ENCODE data around the gene P3R3URF.
A peak's percentile ranks its signal among the peaks of the same experiment; 100 is the strongest.
"Not testable (repeated sequence)": the region's sequence is repeated elsewhere in the genome, so short reads cannot be mapped to it uniquely, and the experiment has no call there.

P3R3URF gene

GRCh38 chr1:46176211-46176865 is at the start of gene P3R3URF:
P3R3URF (minus strand) TSS chr1:46176488; CDS start chr1:46176471, 17 bp downstream.
- TF ChIP-seq CTCF (IDR thresholded peaks at IDR 0.05; ENCODE audit: insufficient read depth, low read length, missing control alignments): no peak
- CTCF ChIA-PET: interaction anchor here (1.0 to 25.6 kb wide), 2 partner anchors 9 to 143 kb away, joined by 3 to 631 read pairs; no protein-coding TSS in a partner anchor
- POLR2A ChIA-PET: no interaction called here
- no peak for DNase-seq (ENCODE audit: low read depth, low spot score)
- H3K4me3 ChIP-seq (ENCODE audit: low read depth, low read length): no peak within 1 kb of the TSS

GRCh38 chr1:46224966-46225365 is 48.7 kb upstream of the P3R3URF start:
- no peak overlapping the region for H3K4me3 ChIP-seq (ENCODE audit: low read depth, low read length)
- TF ChIP-seq CTCF (IDR thresholded peaks at IDR 0.05; ENCODE audit: insufficient read depth, low read length, missing control alignments): no peak
- CTCF ChIA-PET: interaction anchor here (0.7 to 7.4 kb wide), 15 partner anchors 8 to 582 kb away, joined by 3 to 218 read pairs (median 9); partner anchors contain the start of genes LURAP1, NSUN4, POMGNT1 and RAD54L
- POLR2A ChIA-PET: no interaction called here
- DNase-seq (ENCODE audit: low read depth, low spot score): no peak

- DNase-seq (ENCODE audit: low read depth, low spot score): peak; percentile 69
- POLR2A ChIA-PET: interaction anchor here (1.2 to 1.5 kb wide), 2 partner anchors 91 to 187 kb away, joined by 3 read pairs; partner anchors contain the start of gene PIK3R3
- H3K4me3 ChIP-seq (ENCODE audit: low read depth, low read length): no peak overlapping the region
- TF ChIP-seq CTCF (IDR thresholded peaks at IDR 0.05; ENCODE audit: insufficient read depth, low read length, missing control alignments): peak; percentile 87
- CTCF ChIA-PET: interaction anchor here (0.6 to 7.4 kb wide), 42 partner anchors 10 to 655 kb away, joined by 3 to 218 read pairs (median 4); partner anchors contain the start of genes LURAP1, NSUN4, PIK3R3 and POMGNT1
Measured at GRCh38 chr1:46223472-46223943, 47.2 kb upstream of the P3R3URF start.

GRCh38 chr1:46223055-46223454 is 46.8 kb upstream of the P3R3URF start:
- not testable (repeated sequence) for DNase-seq (ENCODE audit: low read depth, low spot score); H3K4me3 ChIP-seq (ENCODE audit: low read depth, low read length)
- ChIA-PET POLR2A (interaction anchor here (1.2 to 1.5 kb wide), 2 partner anchors 91 to 187 kb away, joined by 3 read pairs; partner anchors contain the start of gene PIK3R3), CTCF (interaction anchor here (0.6 to 7.4 kb wide), 32 partner anchors 10 to 654 kb away, joined by 3 to 218 read pairs (median 5); partner anchors contain the start of genes LURAP1, NSUN4, PIK3R3 and POMGNT1)

GRCh38 chr1:46221749-46222148 is 45.5 kb upstream of the P3R3URF start:
- no peak for DNase-seq (ENCODE audit: low read depth, low spot score)
- TF ChIP-seq CTCF (IDR thresholded peaks at IDR 0.05; ENCODE audit: insufficient read depth, low read length, missing control alignments): no peak
- CTCF ChIA-PET: interaction anchor here (0.9 to 7.4 kb wide), 6 partner anchors 10 to 183 kb away, joined by 3 to 218 read pairs (median 86); partner anchors contain the start of genes LURAP1, POMGNT1 and RAD54L
- POLR2A ChIA-PET: no interaction called here
- H3K4me3 ChIP-seq (ENCODE audit: low read depth, low read length): no peak overlapping the region

- ChIA-PET CTCF (interaction anchor here (0.9 to 7.4 kb wide), 8 partner anchors 9 to 182 kb away, joined by 3 to 218 read pairs (median 32); partner anchors contain the start of genes LURAP1, POMGNT1 and RAD54L), POLR2A (no interaction called here)
- no peak for TF ChIP-seq CTCF (IDR thresholded peaks at IDR 0.05; ENCODE audit: insufficient read depth, low read length, missing control alignments)
- no peak overlapping the region for H3K4me3 ChIP-seq (ENCODE audit: low read depth, low read length)
- DNase-seq (ENCODE audit: low read depth, low spot score): no peak
Measured at GRCh38 chr1:46220808-46221207, 44.5 kb upstream of the P3R3URF start.
